HepG2 (cell line): ENCODE results near the gene MATK. TPM values are rescaled to one million over a fixed set of nuclear protein-coding genes. Genes with fewer than 3 reads are reported as not detected.

ENCODE experiments used
- ATAC-seq: fragments of 200-7000 bp; cut with Tn5 transposase; 3 replicates; pipeline ENCODE4 v1.9.1; 2020; ENCODE audit warnings: mild to moderate bottlenecking, moderate library complexity
- BruUV-seq: library from RNA; stranded (reverse); fragments of 400-500 nt; replicated peaks from 2 replicates; lab custom pipeline; 2021; lab: Mats Ljungman, UMichigan
- CTCF ChIA-PET: fragments of 300-600 bp; formaldehyde crosslinking; extraction: SDS; loops from one replicate; lab custom pipeline; 2021; ENCODE audit warnings: low total read pairs, inconsistent platforms, low intra/inter-chr PET ratio; lab: Yijun Ruan, JAX
- POLR2A ChIA-PET: fragments of 350-600 bp; sonication (Branson Sonifier 250); formaldehyde crosslinking; loops from one replicate; lab custom pipeline; 2020; ENCODE audit warnings: antibody characterized with exemption, inconsistent platforms; lab: Yijun Ruan, JAX
- DNase-seq: peaks from one replicate; pipeline ENCODE4 v3.0.0-alpha.2; 2015; ENCODE audit warnings: low spot score
- FAIRE-seq: peaks from 3 replicates; lab custom pipeline; 2011; peaks lifted over from hg19 to GRCh38; lab: Jason Lieb, UNC
- H2AFZ ChIP-seq: one replicate; pipeline ENCODE4 v1.6.1; 2011; ENCODE audit warnings: low read length, inconsistent platforms
- H3K27ac ChIP-seq: fragments of 300-600 bp; 3 replicates; pipeline ENCODE4 v1.8.0; 2011; ENCODE audit warnings: mixed run types, mild to moderate bottlenecking, mixed read lengths, low read length, inconsistent platforms; ENCODE audit not compliant: insufficient read depth; ENCODE audit errors: extremely low read length
- H3K27me3 ChIP-seq, 2 experiments: fragments of 200-600 bp in 1 of 2; 2 replicates in 1 of 2; 3 replicates in 1 of 2; pipeline versions ENCODE4 v1.6.0 to v1.8.0; 2011; ENCODE audit warnings: low read length in 2 of 2, mild to moderate bottlenecking in 2 of 2, moderate library complexity in 2 of 2, inconsistent platforms in 1 of 2; ENCODE audit not compliant: insufficient read depth in 2 of 2, control insufficient read depth in 1 of 2
- H3K36me3 ChIP-seq, 2 experiments: fragments of 200-600 bp in 1 of 2; replicated peaks in 1 of 2; 2 replicates in 1 of 2; 3 replicates in 1 of 2; pipeline versions ENCODE4 v1.5.1 to v1.8.0; 2011; ENCODE audit warnings: low read length in 2 of 2, inconsistent platforms in 1 of 2; ENCODE audit not compliant: insufficient read depth in 2 of 2, control insufficient read depth in 1 of 2
- H3K4me1 ChIP-seq: 2 replicates; pipeline ENCODE4 v1.5.1; 2012; ENCODE audit warnings: low read length, inconsistent platforms; ENCODE audit not compliant: insufficient read depth
- H3K4me2 ChIP-seq: 2 replicates; pipeline ENCODE4 v1.6.0; 2011; ENCODE audit warnings: low read depth, low read length, inconsistent platforms
- H3K4me3 ChIP-seq, 3 experiments: fragments of 200-600 bp in 1 of 3; sonication (generic), shearing (Covaris generic) in 1 of 3; replicated peaks in 1 of 3; 2 replicates each; pipeline ENCODE4 v1.5.1; 2011 to 2016; ENCODE audit warnings: low read length in 3 of 3, inconsistent platforms in 2 of 3, low read depth in 2 of 3, mild to moderate bottlenecking in 2 of 3, control low read depth in 1 of 3, mixed read lengths in 1 of 3; ENCODE audit not compliant: insufficient read depth in 1 of 3
- H3K79me2 ChIP-seq: one replicate; pipeline ENCODE4 v1.6.1; 2011; ENCODE audit warnings: low read length, inconsistent platforms; ENCODE audit not compliant: insufficient read depth
- H3K9ac ChIP-seq: 2 replicates; pipeline ENCODE4 v1.6.0; 2011; ENCODE audit warnings: mild to moderate bottlenecking, low read depth, low read length, inconsistent platforms; ENCODE audit not compliant: insufficient read depth
- H3K9me3 ChIP-seq: 2 replicates; pipeline ENCODE4 v1.5.1; 2012; ENCODE audit warnings: mild to moderate bottlenecking, low read length
- H4K20me1 ChIP-seq: 2 replicates; pipeline ENCODE4 v1.6.0; 2011; ENCODE audit warnings: inconsistent platforms, mild to moderate bottlenecking, low read length, moderate library complexity; ENCODE audit not compliant: insufficient read depth
- AKAP8 ChIP-seq: sonication (generic); formaldehyde crosslinking; IDR thresholded peaks from 2 replicates; pipeline ENCODE4 v1.5.1; 2020; ENCODE audit warnings: mild to moderate bottlenecking, missing genetic modification reagents
- THYN1 ChIP-seq: sonication (generic); formaldehyde crosslinking; IDR thresholded peaks from 2 replicates; pipeline ENCODE4 v1.8.1; 2023; ENCODE audit warnings: low read depth, mild to moderate bottlenecking, moderate library complexity, missing genetic modification reagents, borderline replicate concordance
- ZMYM3 ChIP-seq: sonication (generic); formaldehyde crosslinking; IDR thresholded peaks from 2 replicates; pipeline ENCODE4 v1.5.1; 2020; ENCODE audit warnings: mild to moderate bottlenecking, missing genetic modification reagents
- ZNF777 ChIP-seq: sonication (generic); formaldehyde crosslinking; IDR thresholded peaks from 2 replicates; pipeline ENCODE4 v1.4.0; 2020; ENCODE audit warnings: missing genetic modification reagents
- ZSCAN22 ChIP-seq: sonication (generic); formaldehyde crosslinking; IDR thresholded peaks from 2 replicates; pipeline ENCODE4 v1.4.0; 2020; ENCODE audit warnings: mild to moderate bottlenecking, missing genetic modification reagents
- WGBS: methylation state at CpG from one replicate; pipeline ENCODE4 v1.1.6; 2017; ENCODE audit warnings: low lambda C conversion rate; 5-methylcytosine and 5-hydroxymethylcytosine counted together
- in situ Hi-C: cut with HindIII; loops from 2 replicates; pipeline ENCODE4 v1.10.0; 2017; ENCODE audit warnings: low pct_unique_long_range_greater_than_20kb; ENCODE audit not compliant: extremely low pct_ligation_motif_present
- intact Hi-C: fragments of 100-400 bp; cut with micrococcal nuclease; formaldehyde crosslinking; loops from one replicate; pipeline ENCODE4 v1.10.0; 2022; ENCODE audit not compliant: unreplicated experiment
- polyA plus RNA-seq, 8 experiments: library from polyadenylated mRNA; depleted of rRNA in 3 of 8; stranded (reverse) in 7 of 8; unstranded in 1 of 8; fragments of >200 nt; fragmentation: Illumina TruSeq in 4 of 8; extraction: Trizol in 4 of 8; gene quantifications; 2 replicates each; pipeline versions ENCODE4 v1.2.1 to v1.2.3, GENCODE V29; 2011 to 2016; ENCODE audit warnings: low read depth in 4 of 8, missing spikeins in 1 of 8, mixed read lengths in 1 of 8; ENCODE audit not compliant: insufficient read depth in 1 of 8
- total RNA-seq, 5 experiments: library from RNA; depleted of rRNA; stranded (reverse); fragments of >200 nt; fragmentation: Illumina TruSeq; extraction: Trizol; gene quantifications; 2 replicates each; pipeline ENCODE4 v1.2.3, GENCODE V29; 2016; ENCODE audit warnings: low read depth in 1 of 5
- TF ChIP-seq, protein P1 (sequence below): sonication (generic); formaldehyde crosslinking; IDR thresholded peaks from 2 replicates; pipeline ENCODE4 v1.4.0; 2020; ENCODE audit warnings: missing genetic modification reagents, borderline replicate concordance
- TF ChIP-seq, protein P2 (sequence below): sonication (generic); formaldehyde crosslinking; IDR thresholded peaks from 2 replicates; pipeline ENCODE4 v1.4.0; 2020; ENCODE audit warnings: mild to moderate bottlenecking, missing genetic modification reagents

The MATK gene
- total and polyA plus RNA-seq, 2 of the 13 experiments (the other 11 are each of a cell fraction or from before 2014, with no cell fraction given), result 0.09 TPM; not detected in 1

GRCh38 chr19:3796358-3796757, 10.2 kb upstream of the MATK start:
- intact Hi-C loops (no loop called here), in situ Hi-C loops (no loop called here)
- H3K9me3 ChIP-seq, result no peaks in the 10 kb centered on the region
- H4K20me1 ChIP-seq, result no peaks in the 10 kb centered on the region
- peaks cover 2 to 5% of the 10 kb centered on the region in 2 experiments; a peak in 4 of 5 replicates for H3K27me3 ChIP-seq
- 46% methylated on average over 2 of the region's 2 CpGs for WGBS
- FAIRE-seq, result no peak
- BruUV-seq, result no TSS peak
- no peaks in the 10 kb centered on the region for H3K36me3 ChIP-seq
- H3K4me1 ChIP-seq, result no peaks in the 10 kb centered on the region
- CTCF ChIA-PET, result no interaction called here
- DNase-seq, result no peak
- H3K79me2 ChIP-seq, result no peaks in the 10 kb centered on the region
- H2AFZ ChIP-seq, result no peak overlapping the region
- no peak overlapping the region for H3K27ac ChIP-seq
- no peak overlapping the region for H3K4me2 ChIP-seq
- TF ChIP-seq AKAP8 (no peak), ZSCAN22 (CRISPR knock-in tag) (no peak), ZNF777 (CRISPR knock-in tag) (no peak), ZMYM3 (no peak), THYN1 (CRISPR knock-in tag) (no peak)
- TF ChIP-seq, protein P1, sequence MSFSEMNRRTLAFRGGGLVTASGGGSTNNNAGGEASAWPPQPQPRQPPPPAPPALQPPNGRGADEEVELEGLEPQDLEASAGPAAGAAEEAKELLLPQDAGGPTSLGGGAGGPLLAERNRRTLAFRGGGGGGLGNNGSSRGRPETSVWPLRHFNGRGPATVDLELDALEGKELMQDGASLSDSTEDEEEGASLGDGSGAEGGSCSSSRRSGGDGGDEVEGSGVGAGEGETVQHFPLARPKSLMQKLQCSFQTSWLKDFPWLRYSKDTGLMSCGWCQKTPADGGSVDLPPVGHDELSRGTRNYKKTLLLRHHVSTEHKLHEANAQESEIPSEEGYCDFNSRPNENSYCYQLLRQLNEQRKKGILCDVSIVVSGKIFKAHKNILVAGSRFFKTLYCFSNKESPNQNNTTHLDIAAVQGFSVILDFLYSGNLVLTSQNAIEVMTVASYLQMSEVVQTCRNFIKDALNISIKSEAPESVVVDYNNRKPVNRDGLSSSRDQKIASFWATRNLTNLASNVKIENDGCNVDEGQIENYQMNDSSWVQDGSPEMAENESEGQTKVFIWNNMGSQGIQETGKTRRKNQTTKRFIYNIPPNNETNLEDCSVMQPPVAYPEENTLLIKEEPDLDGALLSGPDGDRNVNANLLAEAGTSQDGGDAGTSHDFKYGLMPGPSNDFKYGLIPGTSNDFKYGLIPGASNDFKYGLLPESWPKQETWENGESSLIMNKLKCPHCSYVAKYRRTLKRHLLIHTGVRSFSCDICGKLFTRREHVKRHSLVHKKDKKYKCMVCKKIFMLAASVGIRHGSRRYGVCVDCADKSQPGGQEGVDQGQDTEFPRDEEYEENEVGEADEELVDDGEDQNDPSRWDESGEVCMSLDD (CRISPR knock-in tag), result no peak
- TF ChIP-seq, protein P2, sequence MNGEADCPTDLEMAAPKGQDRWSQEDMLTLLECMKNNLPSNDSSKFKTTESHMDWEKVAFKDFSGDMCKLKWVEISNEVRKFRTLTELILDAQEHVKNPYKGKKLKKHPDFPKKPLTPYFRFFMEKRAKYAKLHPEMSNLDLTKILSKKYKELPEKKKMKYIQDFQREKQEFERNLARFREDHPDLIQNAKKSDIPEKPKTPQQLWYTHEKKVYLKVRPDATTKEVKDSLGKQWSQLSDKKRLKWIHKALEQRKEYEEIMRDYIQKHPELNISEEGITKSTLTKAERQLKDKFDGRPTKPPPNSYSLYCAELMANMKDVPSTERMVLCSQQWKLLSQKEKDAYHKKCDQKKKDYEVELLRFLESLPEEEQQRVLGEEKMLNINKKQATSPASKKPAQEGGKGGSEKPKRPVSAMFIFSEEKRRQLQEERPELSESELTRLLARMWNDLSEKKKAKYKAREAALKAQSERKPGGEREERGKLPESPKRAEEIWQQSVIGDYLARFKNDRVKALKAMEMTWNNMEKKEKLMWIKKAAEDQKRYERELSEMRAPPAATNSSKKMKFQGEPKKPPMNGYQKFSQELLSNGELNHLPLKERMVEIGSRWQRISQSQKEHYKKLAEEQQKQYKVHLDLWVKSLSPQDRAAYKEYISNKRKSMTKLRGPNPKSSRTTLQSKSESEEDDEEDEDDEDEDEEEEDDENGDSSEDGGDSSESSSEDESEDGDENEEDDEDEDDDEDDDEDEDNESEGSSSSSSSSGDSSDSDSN, result no peak
- TF ChIP-seq, all 625 proteins: peak for 0
- no peak overlapping the region for H3K4me3 ChIP-seq
- POLR2A ChIA-PET, result no interaction called here
- H3K9ac ChIP-seq, result no peak overlapping the region
- no peak for ATAC-seq
